NT2/D1 (cell line): ENCODE measurements around the gene MMEL1.

Experiments
- DNase-seq: peaks from one replicate; pipeline ENCODE4 v3.0.0-alpha.2; 2011; ENCODE audit warnings: low read depth, low spot score
- H3K27me3 ChIP-seq: 2 replicates; pipeline ENCODE4 v1.6.0; 2011; ENCODE audit warnings: mild to moderate bottlenecking; ENCODE audit not compliant: insufficient read length, insufficient read depth
- H3K36me3 ChIP-seq: 2 replicates; pipeline ENCODE4 v1.6.1; 2011; ENCODE audit warnings: mild to moderate bottlenecking, low read length, mixed read lengths; ENCODE audit not compliant: insufficient read depth, insufficient read length
- H3K4me1 ChIP-seq: 2 replicates; pipeline ENCODE4 v1.5.1; 2011; ENCODE audit not compliant: insufficient read depth, insufficient read length
- H3K4me3 ChIP-seq: 2 replicates; pipeline ENCODE4 v1.5.1; 2011; ENCODE audit warnings: low read depth; ENCODE audit not compliant: insufficient read length
- H3K9ac ChIP-seq: 2 replicates; pipeline ENCODE4 v1.6.0; 2011; ENCODE audit warnings: low read depth; ENCODE audit not compliant: insufficient read length
- H3K9me3 ChIP-seq: 2 replicates; pipeline ENCODE4 v1.5.1; 2011; ENCODE audit warnings: mild to moderate bottlenecking, low read length; ENCODE audit not compliant: insufficient read depth
- SUZ12 ChIP-seq: IDR thresholded peaks from 2 replicates; pipeline ENCODE4 v1.6.1; 2011; ENCODE audit not compliant: insufficient read length, insufficient read depth; ENCODE audit errors: extremely low read depth
- YY1 ChIP-seq: IDR thresholded peaks from 2 replicates; pipeline ENCODE4 v1.6.1; 2011; ENCODE audit not compliant: insufficient read length, insufficient read depth
- ZNF274 ChIP-seq: IDR thresholded peaks from 2 replicates; pipeline ENCODE4 v1.6.1; 2011; ENCODE audit warnings: mild to moderate bottlenecking, low read depth, low read length

Gene MMEL1

DNA sequence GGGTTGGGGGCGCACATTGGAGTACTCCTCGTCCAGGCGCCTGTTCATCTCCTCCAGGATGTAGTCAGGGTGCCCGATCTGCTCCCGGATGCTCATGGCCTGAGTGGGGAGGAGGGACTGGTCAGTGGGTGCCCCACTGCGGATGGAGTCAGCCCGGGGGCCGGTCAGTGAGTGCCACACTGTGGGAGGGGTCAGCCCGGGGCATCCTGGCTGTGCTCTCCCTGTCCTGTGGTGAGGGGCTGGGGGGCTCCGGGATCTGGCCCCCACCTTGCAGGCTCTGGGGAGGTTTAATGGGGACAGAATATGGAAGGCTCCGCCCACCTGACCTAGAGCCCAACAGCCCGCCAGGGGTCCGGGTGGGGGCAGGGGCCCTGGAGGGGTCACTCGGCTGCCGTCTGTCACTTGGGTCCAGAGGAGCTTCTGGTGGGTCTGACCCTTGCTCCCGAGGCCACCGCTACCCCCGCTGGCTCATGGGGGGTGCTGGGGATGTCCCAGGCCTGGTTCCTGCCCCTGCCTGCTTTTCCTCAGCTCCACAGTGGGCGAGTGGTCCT, 37.5 kb downstream of the MMEL1 start:
- no peak overlapping the region for H3K4me3 ChIP-seq
- H3K9ac ChIP-seq = no peak overlapping the region
- no peak for DNase-seq
- H3K9me3 ChIP-seq = peaks cover 17% of the 10 kb centered on the region; the same call in 1 of the 2 replicates
- H3K27me3 ChIP-seq = no peaks in the 10 kb centered on the region
- no peaks in the 10 kb centered on the region for H3K4me1 ChIP-seq
- H3K36me3 ChIP-seq = no peaks in the 10 kb centered on the region
- no peak for TF ChIP-seq ZNF274
- TF ChIP-seq SUZ12 = no peak
- no peak for TF ChIP-seq YY1

GRCh38 chr1:2594641-2595131, 38.1 kb downstream of the MMEL1 start:
- TF ChIP-seq ZNF274 (no peak), SUZ12 (no peak), YY1 (no peak)
- Histone ChIP-seq H3K9ac (no peak overlapping the region), H3K27me3 (no peaks in the 10 kb centered on the region), H3K4me3 (no peak overlapping the region), H3K4me1 (no peaks in the 10 kb centered on the region), H3K9me3 (peaks cover 19% of the 10 kb centered on the region; the same call in 1 of the 2 replicates), H3K36me3 (no peaks in the 10 kb centered on the region)
- DNase-seq = no peak

- Histone ChIP-seq H3K4me3 (no peak overlapping the region), H3K9me3 (peaks cover 19% of the 10 kb centered on the region; the same call in 1 of the 2 replicates), H3K9ac (no peak overlapping the region), H3K4me1 (no peaks in the 10 kb centered on the region), H3K36me3 (peaks cover 4% of the 10 kb centered on the region), H3K27me3 (no peaks in the 10 kb centered on the region)
- no peak for DNase-seq
- TF ChIP-seq YY1 = no peak
- TF ChIP-seq ZNF274 = no peak
- no peak for TF ChIP-seq SUZ12
These were observed 38.7 kb downstream of the MMEL1 start for GRCh38 chr1:2594001-2594640.

GRCh38 chr1:2593251-2593878, 39.5 kb downstream of the MMEL1 start:
- Histone ChIP-seq H3K4me3 (no peak overlapping the region), H3K9ac (no peak overlapping the region), H3K9me3 (peaks cover 19% of the 10 kb centered on the region; the same call in 1 of the 2 replicates), H3K27me3 (no peaks in the 10 kb centered on the region), H3K36me3 (peaks cover 7% of the 10 kb centered on the region), H3K4me1 (no peaks in the 10 kb centered on the region)
- DNase-seq = no peak
- no peak for TF ChIP-seq YY1
- TF ChIP-seq SUZ12 = no peak
- no peak for TF ChIP-seq ZNF274

DNA sequence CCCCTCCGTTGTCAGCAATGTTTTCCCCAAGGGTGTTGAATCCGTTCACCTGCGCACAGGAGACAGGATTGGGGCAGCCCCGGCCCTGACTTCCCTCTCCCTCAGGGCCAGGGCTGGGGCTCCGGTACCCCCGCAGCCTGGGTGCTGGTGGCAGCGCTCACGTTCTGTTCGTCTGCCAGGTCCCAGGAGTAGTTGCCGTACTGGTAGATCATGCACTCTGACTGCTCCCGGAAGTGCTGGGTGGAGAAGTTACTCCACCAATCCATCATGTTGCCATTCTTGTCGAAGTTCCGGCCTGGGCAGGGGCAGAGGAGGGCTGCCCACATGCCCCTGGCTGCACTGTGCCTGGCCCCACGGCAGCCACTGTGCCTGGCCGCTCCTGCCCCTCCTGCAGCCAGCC, 40.1 kb downstream of the MMEL1 start:
- Histone ChIP-seq H3K4me3 (no peak overlapping the region), H3K9ac (no peak overlapping the region), H3K9me3 (peaks cover 19% of the 10 kb centered on the region; the same call in 1 of the 2 replicates), H3K27me3 (no peaks in the 10 kb centered on the region), H3K36me3 (peaks cover 7% of the 10 kb centered on the region), H3K4me1 (no peaks in the 10 kb centered on the region)
- TF ChIP-seq YY1 (no peak), ZNF274 (no peak), SUZ12 (no peak)
- DNase-seq = no peak

DNA sequence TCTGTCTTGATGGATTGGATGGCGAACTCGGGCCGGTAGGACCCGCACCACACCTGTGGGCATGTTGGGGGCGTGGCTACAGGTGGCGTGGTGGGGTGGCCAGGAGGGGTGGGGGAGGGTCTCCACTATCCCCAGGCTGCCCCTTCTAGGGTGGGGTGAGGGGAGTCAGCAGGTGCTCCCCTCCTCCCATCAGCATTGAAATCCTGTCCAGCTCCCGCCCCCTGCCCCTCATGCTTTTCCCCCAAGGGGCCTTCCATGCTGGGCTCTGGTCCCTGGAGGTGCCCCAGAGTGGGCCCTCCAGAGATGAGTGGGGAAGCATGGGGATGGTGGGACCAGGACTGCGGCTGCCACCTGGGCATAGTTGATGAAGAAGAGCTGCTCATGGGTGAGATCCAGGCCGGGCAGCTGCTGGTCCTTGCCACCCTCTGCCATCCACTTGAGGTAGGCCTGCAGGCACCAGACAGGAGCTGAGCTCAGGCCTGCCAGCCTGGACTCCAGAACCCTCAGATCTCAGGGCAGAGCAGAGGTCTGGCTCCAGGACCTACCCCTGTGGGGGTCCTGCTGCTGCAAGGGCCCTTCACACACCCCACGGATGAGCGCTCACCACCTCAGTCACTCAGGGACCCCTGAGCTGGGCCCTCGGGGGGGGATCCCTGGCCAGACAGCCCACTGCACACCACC, 41.1 kb downstream of the MMEL1 start:
- Histone ChIP-seq H3K4me3 (no peak overlapping the region), H3K27me3 (no peaks in the 10 kb centered on the region), H3K4me1 (no peaks in the 10 kb centered on the region), H3K9ac (no peak overlapping the region), H3K36me3 (peaks cover 7% of the 10 kb centered on the region), H3K9me3 (peaks cover 19% of the 10 kb centered on the region; the same call in 1 of the 2 replicates)
- DNase-seq = no peak
- no peak for TF ChIP-seq ZNF274
- TF ChIP-seq SUZ12 = no peak
- no peak for TF ChIP-seq YY1
